NCI-H1930 (cell line): ENCODE results near the gene RIPK3.
"Not testable (repeated sequence)": the region's sequence is repeated elsewhere in the genome, so short reads cannot be mapped to it uniquely, and the experiment has no call there.

Experiments used
- DNase-seq, 2 experiments: peaks; one replicate each; lab custom pipeline; 2025; lab: John Stamatoyannopoulos, UW

Gene RIPK3

DNA sequence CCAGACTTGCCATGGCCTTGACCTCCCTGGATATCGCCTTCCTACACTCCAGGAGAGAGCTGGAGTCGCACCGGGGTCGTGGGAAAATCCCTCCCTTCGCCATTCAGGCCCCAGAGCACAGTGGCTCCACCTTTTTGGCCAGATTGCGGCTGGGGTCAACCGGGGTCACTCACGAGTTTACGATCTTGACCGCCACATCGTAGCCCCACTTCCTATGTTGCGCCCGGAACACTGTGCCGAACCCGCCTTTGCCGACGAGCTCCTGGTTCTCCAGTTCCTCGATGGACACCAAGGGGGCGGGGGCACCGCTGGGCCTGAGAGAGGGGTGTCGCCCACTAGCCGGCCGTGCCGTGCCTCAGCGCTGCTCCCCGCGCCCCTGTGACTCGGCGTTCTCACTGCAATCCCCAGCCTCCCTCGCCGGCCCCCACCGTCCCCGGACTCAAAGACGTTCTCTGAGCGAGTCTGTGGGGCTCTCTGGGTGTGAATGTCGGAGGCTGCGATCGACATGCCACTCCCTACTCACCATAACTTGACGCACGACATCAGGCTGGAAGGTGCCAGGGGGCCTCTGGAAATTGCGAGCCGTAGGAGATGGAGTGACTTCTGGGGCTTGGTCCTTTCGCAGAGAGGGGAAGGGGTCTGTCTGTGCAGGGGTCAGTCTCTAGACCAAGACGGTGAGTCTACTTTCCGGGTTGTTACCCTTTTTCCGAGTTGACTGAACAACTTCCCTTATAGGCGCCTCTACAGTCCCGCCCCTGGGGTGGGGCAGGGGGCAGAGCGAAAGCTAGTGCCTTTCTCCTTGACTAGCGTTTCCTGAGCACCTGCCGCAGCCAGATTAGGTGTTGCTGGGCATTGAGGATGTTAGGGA, at the start of gene RIPK3:
Gene RIPK3, minus strand, starts transcription at position 708 of the 868 bp plus-strand sequence. Its CDS starts 165 bp downstream, at position 543.
- no peak for DNase-seq

DNA sequence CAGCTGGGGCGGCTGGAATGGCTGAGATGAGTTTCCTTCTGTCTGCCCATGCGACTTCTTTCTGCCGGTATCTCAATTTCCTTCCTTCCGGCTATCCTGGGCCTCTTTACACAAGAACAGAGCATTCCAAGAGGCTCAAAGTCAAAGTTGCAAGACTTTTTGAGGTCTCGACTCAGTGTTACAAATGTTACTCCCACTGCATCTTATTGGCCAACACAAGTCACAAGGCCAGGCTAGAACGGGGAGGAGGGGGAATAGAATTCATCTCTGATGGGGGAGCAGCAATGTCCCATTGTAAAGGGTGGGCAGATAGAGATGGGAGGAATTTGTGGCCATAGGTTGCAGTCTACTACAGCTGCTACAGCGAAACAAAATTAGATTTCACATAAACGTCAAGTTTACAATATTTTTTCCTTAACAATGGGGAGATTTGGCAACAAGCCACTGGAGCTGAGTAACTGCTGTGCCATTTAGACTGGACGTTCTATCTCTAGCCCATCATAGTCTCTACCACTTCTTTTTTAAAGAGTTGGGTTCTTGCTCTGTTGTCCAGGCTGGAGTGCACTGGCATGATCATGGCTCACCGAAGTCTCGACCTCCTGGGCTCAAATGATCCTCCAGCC, 49.5 kb upstream of the RIPK3 start:
- DNase-seq, result no peak

DNA sequence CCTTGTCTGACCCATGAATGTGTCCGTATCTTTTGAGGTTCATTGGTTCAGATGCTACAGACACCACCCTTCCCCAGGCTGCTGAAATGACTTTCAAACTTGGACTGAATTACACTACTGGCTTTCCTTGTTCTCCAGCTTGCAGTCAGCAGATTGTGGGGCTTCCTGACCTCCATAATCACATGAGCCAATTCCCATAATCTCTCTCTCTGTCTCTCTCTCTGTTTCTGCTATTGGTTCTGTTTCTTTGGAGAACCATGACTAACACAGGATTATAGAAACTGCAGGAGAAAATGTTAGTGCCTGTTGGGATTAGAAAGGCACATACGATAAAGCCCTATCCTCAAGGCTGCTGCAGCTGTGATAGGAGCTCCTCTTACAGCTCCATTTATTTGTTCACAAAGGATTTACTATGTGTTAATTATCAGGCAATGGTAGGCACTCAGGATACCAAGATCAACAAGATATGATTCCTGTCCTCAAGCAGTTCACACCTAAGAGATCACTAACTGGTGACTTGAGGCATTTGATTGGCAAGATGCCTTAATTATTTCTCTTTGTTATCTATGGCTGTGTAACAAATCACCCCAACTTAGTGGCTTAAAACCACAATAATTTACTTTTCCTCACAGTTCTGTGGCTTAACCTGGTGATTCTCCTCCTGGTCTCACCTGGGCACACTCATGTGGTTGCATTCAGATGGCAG, 48.8 kb upstream of the RIPK3 start:
- no peak for DNase-seq

DNA sequence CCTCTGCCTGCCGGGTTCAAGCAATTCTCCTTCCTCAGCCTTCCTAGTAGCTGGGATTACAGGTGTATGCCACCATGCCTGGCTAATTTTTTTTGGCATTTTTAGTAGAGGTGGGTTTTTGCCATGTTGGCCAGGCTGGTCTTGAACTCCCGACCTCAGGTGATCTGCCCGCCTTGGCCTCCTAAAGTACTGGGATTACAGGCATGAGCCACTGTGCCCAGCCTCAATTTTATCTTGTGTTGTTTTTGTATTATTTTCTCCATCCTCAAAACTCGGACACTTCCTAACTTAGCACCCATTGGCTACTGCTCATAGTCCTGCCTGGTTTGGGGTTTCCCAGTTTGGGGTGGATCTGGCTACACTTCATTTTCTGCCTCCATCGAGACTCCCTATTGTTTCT, 47.8 kb upstream of the RIPK3 start:
- DNase-seq, result not testable (repeated sequence)

DNA sequence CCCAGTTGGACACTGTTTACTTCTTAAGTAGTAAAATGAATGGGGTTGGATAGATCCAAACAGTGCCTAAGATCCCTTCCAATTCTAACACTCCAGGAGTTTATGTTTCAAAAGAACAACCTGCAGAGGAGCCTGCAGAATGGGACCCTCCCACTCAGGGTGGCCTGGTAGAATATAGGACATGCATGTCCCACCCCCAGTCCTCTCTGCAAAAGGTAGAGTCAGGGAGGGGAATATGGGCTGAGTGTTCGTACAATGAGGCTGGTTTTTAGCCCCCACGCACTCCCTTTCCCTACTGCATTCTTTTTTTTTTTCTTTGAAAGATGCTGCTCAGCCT, 47.2 kb upstream of the RIPK3 start:
- DNase-seq, result no peak

DNA sequence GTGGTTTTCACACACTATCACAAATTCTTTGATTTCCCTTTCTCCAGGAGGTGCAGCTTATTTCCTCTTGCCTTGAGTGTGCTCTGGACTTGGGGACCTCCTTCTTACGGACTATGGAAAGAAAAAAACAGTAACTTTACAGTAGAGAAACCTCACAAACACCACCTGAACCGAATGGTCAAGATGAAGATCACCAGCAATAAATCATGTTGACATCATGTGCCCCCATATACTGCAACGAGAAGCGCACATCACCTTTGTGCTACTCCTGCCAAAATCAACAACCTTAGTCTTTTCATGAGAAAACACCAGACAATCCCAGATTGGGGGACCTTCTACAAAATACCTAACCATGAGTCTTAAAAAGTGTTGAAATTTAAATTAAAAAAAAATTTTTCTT, 45.7 kb upstream of the RIPK3 start:
- DNase-seq, result no peak

DNA sequence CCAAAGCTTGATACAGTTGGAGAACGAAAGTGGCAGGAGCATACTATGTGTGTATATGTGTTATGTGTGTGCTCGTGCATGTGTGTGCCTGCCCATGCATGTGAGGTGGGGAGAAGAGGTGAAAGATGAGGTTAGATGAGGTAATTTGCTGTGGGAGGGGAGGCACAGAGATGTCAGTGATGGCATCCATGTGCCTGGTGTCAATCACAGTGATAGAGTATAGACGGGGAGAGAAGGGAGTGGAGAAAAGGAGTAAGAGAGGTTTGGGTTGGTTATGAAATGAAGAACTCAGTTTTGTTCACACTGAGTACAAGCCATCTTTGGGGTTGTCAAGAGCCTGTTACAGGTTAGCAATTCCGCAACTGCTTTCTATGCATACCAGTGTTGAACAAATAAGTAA, 44.4 kb upstream of the RIPK3 start:
- DNase-seq, result no peak

DNA sequence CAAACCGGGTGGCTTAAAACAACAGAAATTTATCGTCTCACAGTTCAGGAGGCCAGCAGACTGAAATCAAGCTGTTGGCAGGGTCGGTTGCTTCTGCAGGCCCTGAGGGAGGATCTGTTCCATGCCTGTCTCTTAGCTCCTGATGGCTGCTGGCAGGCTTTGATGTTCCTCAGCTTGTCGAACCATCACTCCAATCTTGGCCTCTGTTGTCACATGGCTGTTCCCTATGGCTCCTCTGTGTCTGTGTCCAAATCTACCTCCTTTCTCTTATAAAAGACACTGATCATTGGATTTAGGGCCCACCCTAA, 42.2 kb upstream of the RIPK3 start:
- DNase-seq, result no peak

DNA sequence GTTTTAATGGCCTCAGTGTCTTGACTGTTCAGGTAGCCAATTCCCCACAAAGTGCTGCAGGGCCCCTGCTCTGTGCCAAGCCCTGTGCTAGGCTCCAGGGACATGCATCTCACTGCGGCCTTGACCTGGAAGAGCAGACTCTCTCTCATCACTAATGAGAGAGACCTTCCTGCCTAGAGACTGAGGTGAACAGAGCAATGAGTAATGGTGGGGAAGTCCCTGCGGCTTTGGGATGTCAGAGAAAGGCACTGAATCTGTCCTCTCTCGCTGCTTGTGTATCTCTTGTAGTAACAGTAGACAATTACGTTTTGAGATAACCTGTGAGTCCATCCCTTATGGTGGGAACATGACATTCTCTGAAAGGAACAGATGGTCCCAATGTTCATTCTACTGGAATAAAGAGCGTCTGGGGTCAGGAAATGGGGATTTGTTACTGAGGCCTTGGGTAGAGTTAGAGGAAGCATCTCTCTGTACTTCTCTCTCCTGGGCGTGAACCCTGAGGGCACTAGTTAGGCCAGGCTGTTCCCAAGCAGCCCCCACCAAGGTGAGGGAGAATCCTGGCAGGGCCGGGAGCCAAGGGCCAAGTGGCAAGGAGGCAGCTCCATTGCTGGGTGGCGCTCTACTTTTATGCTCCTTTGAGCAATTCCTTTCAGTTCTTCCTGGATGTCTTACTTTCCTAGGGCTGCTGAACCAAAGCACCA, 41.7 kb upstream of the RIPK3 start:
- DNase-seq, result no peak

DNA sequence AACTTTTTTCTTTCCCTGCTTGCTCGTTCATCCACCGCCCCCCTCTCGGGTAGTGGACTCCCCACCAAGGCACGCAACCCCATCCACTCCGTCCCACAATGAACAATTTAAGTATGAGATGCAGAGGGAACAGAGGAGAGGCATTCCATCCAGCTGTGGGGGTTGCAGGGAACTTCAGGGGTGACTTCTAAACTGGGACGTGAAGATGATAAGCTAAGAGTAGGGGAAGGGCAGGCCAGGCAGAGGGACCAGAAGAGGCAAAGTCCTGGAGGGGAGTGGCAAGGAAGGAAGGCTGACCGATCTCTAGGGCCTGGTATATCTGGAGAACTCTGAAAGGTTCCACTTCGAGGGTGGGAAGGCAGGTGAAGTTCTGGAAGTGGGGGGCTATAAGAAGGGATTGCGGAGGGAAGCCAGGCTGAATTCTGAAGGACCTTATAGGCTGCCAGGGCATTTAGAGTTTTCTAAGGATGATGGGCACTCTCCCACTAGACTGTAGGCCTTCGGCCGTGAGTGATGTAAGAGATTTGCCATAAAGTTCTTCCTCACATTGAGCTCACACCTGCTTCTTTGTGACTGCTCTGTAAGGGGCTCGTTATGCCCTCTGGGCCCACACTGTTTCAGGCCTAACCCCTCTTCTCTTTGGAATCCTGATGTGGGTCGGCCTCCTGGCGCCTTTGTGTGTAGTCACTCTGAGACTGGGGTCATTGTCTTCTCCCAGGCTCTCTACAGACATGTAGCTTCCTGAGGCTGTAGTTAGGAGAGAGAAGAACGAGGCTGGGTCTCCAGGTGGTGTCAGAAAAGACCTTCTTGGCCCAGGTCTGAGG, 40.3 kb upstream of the RIPK3 start:
- DNase-seq, result no peak

DNA sequence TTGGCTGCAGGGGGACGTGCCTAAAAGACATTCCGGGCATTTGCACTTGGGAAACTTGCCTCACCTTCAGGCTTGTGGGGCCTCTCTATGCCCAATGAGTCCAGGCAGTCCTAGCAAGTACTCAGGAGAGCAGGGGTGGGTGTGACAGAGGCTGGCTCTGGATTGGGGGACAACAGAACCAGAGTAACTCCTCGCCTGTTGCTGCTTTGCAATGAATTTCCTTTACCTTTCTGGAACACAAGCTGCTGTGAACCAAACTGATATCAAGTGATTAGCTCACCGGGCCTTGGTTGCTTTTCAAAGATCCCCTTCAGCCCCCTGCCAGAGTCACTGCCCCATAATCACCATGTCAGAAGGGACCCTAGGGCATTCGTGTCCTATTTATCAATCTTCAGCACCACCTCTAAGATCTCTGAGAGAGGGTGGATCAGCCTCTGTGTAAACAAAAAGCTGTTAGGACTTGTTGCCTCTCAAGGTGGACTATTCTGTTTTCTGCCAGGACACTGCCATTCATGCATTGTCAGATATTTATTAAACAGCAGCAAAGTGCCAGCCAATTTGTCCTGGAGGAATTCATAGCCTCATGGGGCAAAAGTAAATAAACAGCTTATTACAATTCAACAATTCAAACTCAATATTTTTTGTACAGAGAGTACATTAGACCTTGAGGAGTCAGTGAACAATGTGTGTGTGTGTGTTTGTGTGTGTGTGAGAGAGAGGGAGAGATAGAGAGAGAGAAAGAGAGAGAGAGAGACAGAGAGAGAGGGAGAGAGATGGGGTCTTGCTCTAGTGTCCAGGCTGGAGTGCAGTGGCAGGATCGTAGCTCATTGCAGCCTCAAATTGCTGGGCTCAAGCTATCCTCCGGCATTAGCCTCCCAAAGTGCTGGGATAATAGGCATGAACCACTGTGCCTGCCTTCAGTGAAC, 39.5 kb upstream of the RIPK3 start:
- DNase-seq, result no peak

DNA sequence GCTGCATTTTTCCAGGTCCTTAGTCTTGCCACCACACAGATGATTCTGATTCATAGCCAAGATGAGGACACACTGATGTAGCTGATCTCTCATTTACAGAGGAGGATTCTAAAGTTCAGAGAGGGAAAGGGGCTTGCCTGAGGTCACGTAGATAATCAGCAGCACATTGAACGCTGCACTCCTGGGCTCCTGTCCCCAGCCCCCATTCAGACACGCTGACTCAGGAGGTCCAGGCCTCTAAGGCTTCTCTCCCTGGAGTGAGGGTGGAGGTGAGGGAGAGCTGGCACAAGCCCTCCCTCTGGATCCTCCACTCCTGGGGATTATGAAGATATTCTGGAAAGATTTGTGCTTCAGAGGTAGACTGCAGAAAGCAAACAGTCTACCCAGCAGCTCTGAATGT, 38.5 kb upstream of the RIPK3 start:
- DNase-seq, result no peak

DNA sequence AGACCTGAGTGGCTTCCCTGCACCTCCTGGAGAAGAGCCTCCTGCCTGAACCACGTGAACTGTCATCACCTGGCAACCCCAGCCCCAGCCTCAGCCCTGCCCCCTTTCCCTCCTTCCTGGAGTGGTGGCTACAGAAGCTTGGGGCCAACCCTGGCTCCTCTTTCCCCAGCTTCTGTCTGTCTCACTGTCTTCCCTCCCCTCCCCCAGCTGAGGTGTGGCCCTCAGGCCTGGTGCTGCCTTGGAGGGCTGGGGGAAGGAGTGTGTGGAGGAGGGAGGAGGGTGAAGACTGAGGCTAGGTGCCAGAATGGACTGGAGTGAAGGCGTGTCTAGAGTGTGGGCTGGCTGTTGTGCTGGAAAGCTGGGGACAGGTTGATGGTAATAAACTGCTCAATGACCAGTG, 37.9 kb upstream of the RIPK3 start:
- DNase-seq, result no peak

DNA sequence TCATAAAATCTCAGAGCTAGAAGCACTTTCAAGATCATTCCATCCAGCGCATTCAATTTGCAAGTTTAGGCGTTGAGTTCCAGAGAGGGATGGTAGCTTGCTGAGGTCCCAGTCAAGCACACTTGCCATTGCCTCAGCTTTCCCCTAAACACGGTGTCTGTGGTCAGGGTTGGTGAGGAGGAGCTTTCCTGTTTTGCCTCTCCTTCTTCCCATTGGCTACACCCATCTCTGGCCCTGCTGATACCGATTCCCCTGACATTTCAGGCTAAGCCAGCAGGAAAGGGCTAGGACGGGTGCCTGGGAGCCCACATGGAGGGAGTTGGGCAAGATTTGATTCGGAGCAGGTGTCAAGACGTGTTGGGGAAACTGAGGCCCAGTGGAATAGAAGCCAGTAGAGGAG, 37.3 kb upstream of the RIPK3 start:
- DNase-seq, result no peak

DNA sequence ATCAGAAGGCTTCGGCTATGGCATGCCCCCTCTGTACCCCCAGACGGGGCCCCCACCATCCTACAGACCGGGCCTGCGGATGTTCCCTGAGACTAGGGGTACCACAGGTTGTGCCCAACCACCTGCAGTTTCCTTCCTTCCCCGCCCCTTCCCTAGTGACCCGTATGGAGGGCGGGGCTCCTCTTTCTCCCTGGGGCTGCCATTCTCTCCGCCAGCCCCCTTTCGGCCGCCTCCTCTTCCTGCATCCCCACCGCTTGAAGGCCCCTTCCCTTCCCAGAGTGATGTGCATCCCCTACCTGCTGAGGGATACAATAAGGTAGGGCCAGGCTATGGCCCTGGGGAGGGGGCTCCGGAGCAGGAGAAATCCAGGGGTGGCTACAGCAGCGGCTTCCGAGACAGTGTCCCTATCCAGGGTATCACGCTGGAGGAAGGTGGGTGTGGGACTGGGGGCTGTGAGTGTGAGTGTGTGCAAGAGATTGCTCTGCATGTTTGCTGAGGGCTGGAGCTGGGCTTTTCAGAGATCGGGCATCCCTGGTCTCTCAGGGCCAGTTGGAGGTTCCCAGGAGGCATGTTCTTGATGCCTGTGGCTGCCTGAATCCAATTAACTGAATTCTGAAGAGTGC, 36.8 kb upstream of the RIPK3 start:
- DNase-seq, result no peak

DNA sequence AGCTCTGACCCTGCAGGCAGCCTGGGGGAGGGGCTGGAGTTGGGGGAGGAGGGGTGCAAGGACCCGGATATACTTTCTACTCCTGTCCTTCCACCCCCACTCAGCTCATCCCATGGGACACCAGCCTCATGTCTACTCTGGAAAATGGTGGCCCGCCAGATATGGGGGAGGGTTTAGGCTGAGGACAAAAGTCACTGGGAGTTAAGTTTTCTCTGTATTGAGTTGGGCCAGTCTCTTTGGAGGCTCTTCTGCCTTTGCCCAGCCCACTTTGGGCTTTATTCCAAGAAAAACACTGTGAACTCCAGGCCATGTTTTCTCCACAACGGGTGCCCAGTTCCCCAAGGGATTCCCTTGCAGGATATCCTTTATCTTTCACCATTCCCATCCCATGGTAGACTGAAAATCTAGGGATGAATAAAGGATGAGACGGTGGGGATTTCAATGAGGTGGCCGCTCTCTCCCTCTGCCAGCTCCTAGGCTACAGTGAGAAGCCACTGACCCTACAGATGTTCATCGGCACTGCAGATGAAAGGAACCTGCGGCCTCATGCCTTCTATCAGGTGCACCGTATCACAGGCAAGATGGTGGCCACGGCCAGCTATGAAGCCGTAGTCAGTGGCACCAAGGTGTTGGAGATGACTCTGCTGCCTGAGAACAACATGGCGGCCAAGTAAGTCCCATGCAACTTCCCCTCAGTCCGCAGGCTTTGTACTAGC, 33.1 kb upstream of the RIPK3 start:
- no peak for DNase-seq

DNA sequence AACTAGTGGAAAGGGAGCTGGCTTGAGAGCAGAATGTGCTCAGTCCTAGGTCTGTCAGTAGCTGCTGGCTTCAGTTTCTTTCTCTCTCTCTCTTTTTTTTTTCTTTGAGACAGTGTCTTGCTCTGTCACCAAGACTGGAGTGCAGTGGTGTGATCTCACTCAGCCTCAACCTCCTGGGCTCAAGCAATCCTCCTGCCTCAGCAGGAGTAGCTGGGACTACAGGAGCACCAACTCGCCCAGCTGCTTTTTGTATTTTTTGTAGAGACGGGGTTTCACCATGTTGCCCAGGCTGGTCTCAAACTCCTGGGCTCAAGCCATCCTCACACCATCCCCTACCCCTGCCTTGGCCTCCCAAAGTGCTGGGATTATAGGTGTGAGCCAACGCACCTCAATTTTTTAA, 31.8 kb upstream of the RIPK3 start:
- not testable (repeated sequence) for DNase-seq

DNA sequence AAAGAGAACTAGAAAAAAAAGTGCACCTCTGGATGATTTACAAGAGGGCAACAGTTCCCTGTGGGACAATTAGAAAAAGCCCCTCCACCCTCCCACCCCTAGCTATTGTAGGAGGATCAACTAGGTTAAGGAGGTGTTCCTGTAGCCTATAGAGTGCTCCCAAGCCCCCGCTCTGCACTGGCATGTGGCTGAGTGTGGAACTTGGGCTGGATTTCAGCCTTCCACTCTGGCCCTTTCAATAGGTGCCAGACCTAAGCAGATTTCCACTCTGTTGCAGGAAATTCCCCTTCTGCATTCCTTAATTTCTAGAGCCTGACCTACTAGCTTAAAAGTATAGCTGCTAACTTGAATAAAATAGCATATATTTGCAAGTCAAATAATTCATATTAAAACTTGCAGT, 31.0 kb upstream of the RIPK3 start:
- no peak for DNase-seq

DNA sequence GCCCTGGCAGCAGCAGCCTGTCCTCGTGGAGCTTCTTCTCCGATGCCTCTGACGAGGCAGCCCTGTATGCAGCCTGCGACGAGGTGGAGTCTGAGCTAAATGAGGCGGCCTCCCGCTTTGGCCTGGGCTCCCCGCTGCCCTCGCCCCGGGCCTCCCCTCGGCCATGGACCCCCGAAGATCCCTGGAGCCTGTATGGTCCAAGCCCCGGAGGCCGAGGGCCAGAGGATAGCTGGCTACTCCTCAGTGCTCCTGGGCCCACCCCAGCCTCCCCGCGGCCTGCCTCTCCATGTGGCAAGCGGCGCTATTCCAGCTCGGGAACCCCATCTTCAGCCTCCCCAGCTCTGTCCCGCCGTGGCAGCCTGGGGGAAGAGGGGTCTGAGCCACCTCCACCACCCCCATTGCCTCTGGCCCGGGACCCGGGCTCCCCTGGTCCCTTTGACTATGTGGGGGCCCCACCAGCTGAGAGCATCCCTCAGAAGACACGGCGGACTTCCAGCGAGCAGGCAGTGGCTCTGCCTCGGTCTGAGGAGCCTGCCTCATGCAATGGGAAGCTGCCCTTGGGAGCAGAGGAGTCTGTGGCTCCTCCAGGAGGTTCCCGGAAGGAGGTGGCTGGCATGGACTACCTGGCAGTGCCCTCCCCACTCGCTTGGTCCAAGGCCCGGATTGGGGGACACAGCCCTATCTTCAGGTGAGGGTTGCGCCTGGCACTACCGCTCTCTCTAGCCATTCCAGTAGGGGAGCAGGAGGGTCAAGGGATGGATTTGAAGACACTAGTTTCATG, 30.3 kb upstream of the RIPK3 start:
- no peak for DNase-seq
